Stimulated activated CD8-positive, alpha-beta memory T cell treated with anti-CD3 and anti-CD28 coated beads, Interleukin-15, amount 100 ng/mL, for 4 hours (primary cell): ENCODE measurements around the gene NUPR2.
"Not testable (repeated sequence)": the region's sequence is repeated elsewhere in the genome, so short reads cannot be mapped to it uniquely, and the experiment has no call there.

Experiments
- DNase-seq, 2 donors: peaks; one replicate each; pipeline ENCODE4 v3.0.0-alpha.2; 2020; ENCODE audit warnings: low read depth in 2 of 2

The NUPR2 gene, protein sequence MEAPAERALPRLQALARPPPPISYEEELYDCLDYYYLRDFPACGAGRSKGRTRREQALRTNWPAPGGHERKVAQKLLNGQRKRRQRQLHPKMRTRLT

DNA sequence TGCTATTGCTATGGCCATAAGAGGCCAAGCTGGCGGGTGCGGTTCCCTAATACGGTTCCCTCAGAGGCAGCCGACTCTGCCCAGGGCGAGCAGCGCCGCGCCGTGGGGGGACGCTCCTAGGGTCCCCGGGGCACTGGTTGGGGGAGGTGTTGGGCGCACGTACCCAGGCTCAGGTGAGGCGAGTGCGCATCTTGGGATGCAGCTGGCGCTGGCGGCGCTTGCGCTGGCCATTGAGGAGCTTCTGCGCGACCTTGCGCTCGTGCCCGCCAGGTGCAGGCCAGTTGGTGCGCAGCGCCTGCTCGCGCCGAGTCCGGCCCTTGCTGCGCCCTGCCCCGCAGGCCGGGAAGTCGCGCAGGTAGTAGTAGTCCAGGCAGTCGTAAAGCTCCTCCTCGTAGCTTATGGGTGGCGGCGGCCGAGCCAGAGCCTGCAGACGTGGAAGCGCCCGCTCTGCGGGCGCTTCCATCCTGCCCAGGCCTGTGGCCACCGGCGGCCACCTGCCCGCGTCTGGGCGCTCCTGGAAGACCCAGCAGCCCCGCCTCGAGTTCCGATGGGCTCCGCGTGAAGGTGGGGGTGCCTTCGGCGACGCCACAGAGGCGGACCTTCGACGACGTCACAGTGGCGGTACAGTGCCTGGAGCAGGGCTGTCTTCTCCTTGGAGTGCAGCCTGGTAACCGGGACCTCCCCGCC lies at the start of gene NUPR2:
TSS of gene NUPR2 (minus strand) at position 566 of the 687 bp plus-strand sequence. CDS start at position 463, 103 bp downstream.
- no peak for DNase-seq

- DNase-seq = no peak
These were observed 41.1 kb upstream of the NUPR2 start for GRCh38 chr7:56157238-56157790.

DNA sequence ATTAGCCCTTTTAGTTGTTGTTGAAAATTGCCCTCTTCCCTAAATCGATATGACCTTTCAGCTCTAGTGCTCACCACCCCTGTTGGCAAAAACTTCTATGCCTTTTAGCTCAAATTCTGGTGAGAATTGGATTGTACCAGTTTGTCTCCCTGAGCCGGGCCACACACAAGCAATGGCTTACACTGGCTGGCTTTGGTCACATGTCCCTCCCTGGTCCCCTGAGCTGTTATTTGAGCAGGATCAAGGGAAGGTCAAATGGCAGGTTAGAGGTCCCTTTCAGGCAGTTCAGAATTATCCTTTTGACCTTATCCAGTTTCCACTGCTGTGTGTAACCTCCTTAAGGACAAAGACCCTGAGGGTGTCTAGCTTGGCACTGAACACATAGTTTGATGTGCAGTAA lies 14.8 kb upstream of the NUPR2 start:
- DNase-seq = not testable (repeated sequence)

- no peak for DNase-seq
These were observed 11.2 kb upstream of the NUPR2 start for GRCh38 chr7:56127241-56127975.

DNA sequence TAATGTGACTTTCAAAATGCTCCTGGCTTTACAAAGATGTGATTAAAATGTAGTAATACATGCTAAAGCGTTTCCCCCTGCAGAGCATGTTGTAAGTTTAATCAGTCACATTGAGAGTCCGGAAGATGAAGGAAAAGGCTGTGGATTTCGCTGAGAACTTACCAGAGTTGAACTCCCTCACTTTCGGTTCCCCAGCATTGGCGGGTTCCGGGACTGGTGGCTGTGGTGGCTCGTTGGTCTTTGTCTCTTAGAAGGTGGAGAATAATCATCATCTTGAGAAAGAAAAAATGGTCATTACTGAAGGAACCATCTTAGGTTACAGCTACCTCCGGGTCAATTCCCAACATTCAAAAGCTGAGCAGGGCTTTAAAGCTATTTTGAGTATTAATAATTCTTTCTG lies 9.6 kb upstream of the NUPR2 start:
- no peak for DNase-seq

GRCh38 chr7:56124981-56125380 lies 8.8 kb upstream of the NUPR2 start:
- DNase-seq = no peak

DNA sequence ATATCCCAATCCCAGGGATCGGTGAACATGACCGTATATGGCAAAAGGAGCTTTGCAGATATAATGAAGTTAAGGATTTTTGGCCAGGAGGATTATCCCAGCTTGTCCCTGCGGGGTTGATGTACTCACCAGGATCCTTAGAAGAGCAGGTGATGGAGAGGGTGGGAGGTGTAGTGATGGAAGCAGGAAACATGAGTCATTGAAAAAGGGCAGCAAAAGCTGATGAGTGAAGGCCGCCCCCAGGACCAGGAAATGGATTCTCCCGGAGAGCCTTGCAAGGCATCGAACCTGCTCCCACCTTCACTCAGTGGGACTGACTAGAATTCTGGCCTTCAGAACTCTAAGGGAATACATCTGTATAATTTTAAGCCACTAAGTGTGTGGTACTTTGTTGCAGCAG lies 5.2 kb upstream of the NUPR2 start:
- DNase-seq = no peak

DNA sequence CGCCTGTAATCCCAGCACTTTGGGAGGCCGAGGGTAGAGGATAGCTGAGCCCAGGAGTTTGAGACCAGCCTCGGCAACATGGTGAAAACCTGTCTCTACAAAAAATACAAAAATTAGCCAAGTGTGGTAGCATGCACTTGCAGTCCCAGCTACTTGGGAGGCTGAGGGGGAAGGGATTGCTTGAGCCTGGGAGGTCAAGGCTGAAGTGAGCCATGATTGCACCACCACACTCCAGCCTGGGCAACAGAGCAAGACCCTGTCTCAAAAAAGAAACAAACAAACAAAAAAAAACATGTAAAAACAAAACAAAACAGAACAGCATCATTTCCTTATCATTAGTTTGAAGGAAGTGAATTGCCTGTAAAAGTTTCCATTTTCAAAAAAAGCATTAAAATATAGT lies 4.0 kb downstream of the NUPR2 start:
- DNase-seq = not testable (repeated sequence)

- no peak for DNase-seq
These were observed 5.6 kb downstream of the NUPR2 start for GRCh38 chr7:56110611-56111010.

DNA sequence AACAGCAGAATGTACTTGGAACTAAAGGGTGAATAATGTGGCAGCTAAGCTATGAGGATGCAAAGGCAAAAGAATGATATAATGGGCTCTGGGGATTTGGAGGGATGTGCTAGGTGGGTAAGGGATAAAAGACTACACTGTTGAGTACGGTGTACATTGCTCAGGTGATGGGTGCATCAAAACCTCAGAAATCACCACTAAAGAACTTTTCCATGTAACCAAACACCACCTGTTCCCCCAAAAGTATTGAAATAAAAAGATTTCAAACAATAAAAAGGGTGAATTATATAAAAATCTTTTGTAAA lies 8.3 kb downstream of the NUPR2 start:
- no peak for DNase-seq

GRCh38 chr7:56106108-56107073 lies 9.8 kb downstream of the NUPR2 start, which contains the start of gene CHCHD2:
Gene CHCHD2 (minus strand): TSS chr7:56106476. CDS start chr7:56106413, 63 bp downstream.
- DNase-seq = peak; percentile 82 to 91

DNA sequence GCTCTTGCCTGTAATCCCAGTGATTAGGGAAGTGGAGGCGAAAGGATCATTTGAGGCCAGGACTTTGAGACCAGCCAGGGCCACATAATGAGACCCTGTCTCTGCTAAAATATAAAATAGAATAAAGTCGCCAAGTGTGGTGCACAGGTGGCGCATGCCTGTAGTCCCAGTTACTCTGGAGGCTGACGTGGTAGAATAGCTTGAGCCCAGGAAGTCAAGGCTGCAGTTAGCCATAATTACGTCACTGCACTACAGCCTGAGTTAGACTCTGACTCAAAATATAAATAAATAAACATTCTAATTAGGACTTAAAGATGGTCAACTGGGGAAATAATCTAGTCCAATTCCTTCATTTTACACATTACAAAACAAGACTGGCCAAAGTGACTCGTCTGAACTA lies 10.7 kb downstream of the NUPR2 start:
- no peak for DNase-seq

DNA sequence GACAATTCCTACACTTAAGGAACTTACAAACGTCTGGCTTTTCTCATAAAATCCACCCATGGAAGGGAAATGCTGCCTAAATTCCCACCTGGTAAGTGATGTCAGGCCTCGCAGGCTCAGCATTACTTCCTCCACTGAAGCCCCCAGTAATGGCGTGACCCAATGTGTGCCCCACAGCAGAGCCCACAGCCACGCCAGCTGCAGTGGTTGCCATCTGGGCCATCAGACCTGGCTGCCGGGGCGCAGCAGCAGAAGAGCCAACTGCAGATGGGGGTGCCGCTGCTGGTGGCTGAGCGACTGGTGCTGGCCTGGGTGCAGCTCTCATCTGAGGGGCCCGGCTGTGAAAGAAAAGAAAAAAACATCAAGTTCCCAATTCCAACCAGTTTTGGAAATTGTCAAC lies 12.1 kb downstream of the NUPR2 start:
- DNase-seq = not testable (repeated sequence)

DNA sequence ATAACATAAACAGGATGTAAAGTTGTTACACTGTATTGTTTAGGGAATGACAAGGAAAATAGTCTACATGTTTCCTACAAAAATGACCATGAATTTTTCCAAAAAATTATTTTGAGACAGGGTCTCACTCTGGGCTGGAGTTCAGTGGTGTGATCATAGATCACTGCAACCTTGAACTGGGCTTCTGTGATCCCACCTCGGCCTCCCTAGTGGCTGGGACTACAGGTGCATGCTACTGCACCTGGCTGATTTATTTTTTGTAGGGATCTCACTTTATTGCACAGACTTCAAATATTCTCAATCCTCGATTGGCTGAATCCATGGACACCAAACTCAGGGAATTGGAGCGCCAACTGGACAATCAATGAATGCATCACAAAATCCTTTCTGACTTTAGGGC lies 16.6 kb downstream of the NUPR2 start:
- no peak for DNase-seq

DNA sequence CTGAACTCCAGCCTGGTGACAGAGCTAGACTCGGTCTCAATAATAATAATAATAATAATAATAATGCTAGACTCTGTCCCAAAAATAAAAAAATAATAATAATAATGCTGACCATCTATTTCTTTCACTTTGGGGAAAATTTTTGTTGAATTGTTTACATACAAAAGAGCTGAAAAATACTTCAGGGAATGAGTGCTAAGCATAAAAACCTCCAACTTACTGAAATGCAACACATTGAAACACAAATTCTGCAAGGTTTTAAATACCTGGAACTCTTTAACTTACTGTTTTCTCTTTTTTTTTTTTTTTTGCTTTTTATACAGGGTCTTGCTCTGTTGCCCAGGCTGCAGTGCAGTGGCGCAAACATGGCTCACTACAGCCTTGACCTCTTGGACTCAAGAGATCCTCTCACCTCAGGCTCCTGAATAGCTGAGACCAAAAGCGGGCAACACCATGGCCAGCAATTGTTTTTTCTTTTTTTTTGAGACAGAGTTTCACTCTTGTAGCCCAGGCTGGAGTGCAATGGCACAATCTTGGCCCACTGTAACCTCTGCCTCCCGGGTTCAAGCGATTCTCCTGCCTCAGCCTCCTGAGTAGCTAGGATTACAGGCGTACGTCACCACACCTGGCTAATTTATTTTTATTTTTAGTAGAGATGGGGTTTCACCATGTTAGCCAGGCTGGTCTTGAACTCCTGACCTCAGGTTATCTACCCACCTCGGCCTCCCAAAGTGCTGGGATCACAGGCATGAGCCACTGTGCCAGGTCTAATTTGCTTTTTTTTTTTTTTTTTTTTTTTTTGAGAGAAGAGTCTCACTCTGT lies 17.8 kb downstream of the NUPR2 start:
- not testable (repeated sequence) for DNase-seq

DNA sequence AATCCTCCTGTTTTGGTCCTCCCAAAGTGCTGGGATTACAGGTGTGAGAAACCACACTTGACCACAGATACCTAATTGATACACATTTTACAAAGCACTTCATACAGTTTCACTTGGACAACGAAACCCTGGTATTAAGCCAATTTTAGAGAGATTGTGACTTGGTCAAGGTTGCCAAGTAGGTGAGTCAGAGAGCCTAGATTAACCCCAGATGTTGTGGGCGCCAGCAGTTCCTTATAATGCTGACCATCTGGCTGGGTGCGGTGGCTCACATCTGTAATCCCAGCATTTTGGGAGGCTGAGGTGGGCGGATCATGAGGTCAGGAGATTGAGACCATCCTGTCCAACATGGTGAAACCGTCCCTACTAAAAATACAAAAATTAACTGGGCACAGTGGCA lies 18.5 kb downstream of the NUPR2 start:
- no peak for DNase-seq

GRCh38 chr7:56092789-56093531 lies 23.3 kb downstream of the NUPR2 start, which contains the start of gene PHKG1:
Gene PHKG1 (minus strand): TSS chr7:56092952. CDS start chr7:56088941, 4,011 bp downstream.
- no peak for DNase-seq

DNA sequence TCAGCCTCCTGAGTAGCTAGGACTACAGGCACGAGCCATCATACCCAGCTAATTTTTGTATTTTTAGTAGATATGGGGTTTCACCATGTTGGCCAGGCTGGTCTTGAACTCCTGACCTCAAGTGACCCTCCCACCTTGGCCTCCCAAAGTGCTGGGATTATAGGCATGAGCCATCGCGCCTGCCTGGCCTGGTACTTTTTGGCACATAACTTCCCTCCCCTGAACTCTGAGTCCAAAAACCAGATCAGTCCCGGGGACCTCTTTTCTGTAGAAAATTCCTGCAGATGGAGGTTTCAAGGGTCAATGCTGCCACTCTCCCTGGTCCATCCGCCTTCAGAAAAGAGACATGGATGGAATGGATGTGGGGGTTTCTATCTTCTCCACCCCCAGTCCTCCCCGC lies 23.8 kb downstream of the NUPR2 start:
- DNase-seq = not testable (repeated sequence)

DNA sequence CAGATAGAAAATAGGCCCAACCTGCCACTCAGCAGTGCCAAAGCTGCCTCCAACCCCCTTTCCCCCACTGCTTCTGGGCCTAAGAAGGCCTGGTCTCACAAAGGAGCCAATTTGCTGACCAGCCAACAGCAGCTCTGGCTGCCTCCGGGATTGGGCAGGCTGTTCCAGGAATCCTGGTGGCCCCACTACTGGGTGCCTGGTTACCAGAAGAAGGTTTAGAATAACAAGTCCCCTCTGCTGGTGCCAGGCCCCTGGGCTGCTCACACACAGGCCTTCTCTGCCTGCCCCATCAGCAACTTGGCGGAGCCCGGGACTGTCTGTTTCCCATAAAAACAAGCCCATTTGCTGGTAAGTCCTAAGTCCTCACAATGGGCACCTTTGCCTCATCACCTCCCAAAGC lies 24.6 kb downstream of the NUPR2 start:
- no peak for DNase-seq

GRCh38 chr7:56087445-56087844 lies 28.8 kb downstream of the NUPR2 start:
- no peak for DNase-seq
